HK-2 (cell line): ENCODE results near the gene SDR42E1.
"Not testable (repeated sequence)": the region's sequence is repeated elsewhere in the genome, so short reads cannot be mapped to it uniquely, and the experiment has no call there.

Experiments
- DNase-seq: peaks from one replicate; pipeline ENCODE4 v3.0.0-alpha.2; 2018; ENCODE audit not compliant: unreplicated experiment

The SDR42E1 gene

GRCh38 chr16:82005027-82005830, 6.0 kb downstream of the SDR42E1 start:
- no peak for DNase-seq

GRCh38 chr16:82004601-82005000, 6.7 kb downstream of the SDR42E1 start:
- DNase-seq: no peak

- no peak for DNase-seq
Observed at GRCh38 chr16:82002831-82003230, 8.4 kb downstream of the SDR42E1 start.

GRCh38 chr16:81997738-81998137, 13.5 kb downstream of the SDR42E1 start:
- DNase-seq: peak; percentile 7

GRCh38 chr16:81996664-81997509, 14.4 kb downstream of the SDR42E1 start:
- peak; percentile 41 for DNase-seq

GRCh38 chr16:81995651-81996050, 15.6 kb downstream of the SDR42E1 start:
- no peak for DNase-seq

GRCh38 chr16:81994485-81994884, 16.8 kb downstream of the SDR42E1 start:
- DNase-seq: no peak

GRCh38 chr16:81992859-81993258, 18.4 kb downstream of the SDR42E1 start:
- no peak for DNase-seq

- no peak for DNase-seq
Observed at GRCh38 chr16:81987706-81988105, 23.6 kb downstream of the SDR42E1 start.

- DNase-seq: no peak
Observed at GRCh38 chr16:81987121-81987520, 24.1 kb downstream of the SDR42E1 start.

- DNase-seq: not testable (repeated sequence)
Observed at GRCh38 chr16:81977335-81977942, 33.8 kb downstream of the SDR42E1 start.

- no peak for DNase-seq
Observed at GRCh38 chr16:81975637-81976036, 35.6 kb downstream of the SDR42E1 start.

GRCh38 chr16:81973737-81974136, 37.5 kb downstream of the SDR42E1 start:
- DNase-seq: no peak

- no peak for DNase-seq
Observed at GRCh38 chr16:81971853-81972252, 39.4 kb downstream of the SDR42E1 start.

GRCh38 chr16:81967358-81967757, 43.9 kb downstream of the SDR42E1 start:
- DNase-seq: no peak

- DNase-seq: no peak
Observed at GRCh38 chr16:81964808-81965207, 46.5 kb downstream of the SDR42E1 start.

- no peak for DNase-seq
Observed at GRCh38 chr16:81956213-81956948, 54.9 kb downstream of the SDR42E1 start.

- DNase-seq: no peak
Observed at GRCh38 chr16:81951564-81951963, 59.7 kb downstream of the SDR42E1 start.

- no peak for DNase-seq
Observed at GRCh38 chr16:81946206-81946605, 65.1 kb downstream of the SDR42E1 start.

GRCh38 chr16:81945665-81946064, 65.6 kb downstream of the SDR42E1 start:
- DNase-seq: no peak

- no peak for DNase-seq
Observed at GRCh38 chr16:81942007-81942601, 69.2 kb downstream of the SDR42E1 start.
